K562 (cell line): Measurements from ENCODE around the gene ITGA6. TPM values are rescaled to one million over a fixed set of nuclear protein-coding genes. Genes with fewer than 3 reads are reported as not detected.

Experiments
- ATAC-seq: fragments of 200-7000 bp; cut with Tn5 transposase; 3 replicates; pipeline ENCODE4 v1.9.1; 2020; ENCODE audit warnings: moderate library complexity
- BruUV-seq: library from RNA; stranded (reverse); fragments of 400-500 nt; replicated peaks from 2 replicates; lab custom pipeline; 2021; lab: Mats Ljungman, UMichigan
- CTCF ChIA-PET: fragments of 300-600 bp; formaldehyde crosslinking; extraction: SDS; loops from one replicate; lab custom pipeline; 2021; ENCODE audit warnings: low intra/inter-chr PET ratio; lab: Yijun Ruan, JAX
- POLR2A ChIA-PET: fragments of 300-600, 350-650 bp; sonication (Branson Sonifier 250); formaldehyde crosslinking; extraction: SDS; loops from one replicate; lab custom pipeline; 2021; ENCODE audit warnings: antibody characterized with exemption, inconsistent platforms; lab: Yijun Ruan, JAX
- DNase-seq, 4 experiments: peaks; one replicate each; pipeline versions ENCODE4 v3.0.0 to v3.0.0-alpha.2; 2011 to 2018; ENCODE audit warnings: low spot score in 3 of 4, mixed read lengths in 3 of 4; ENCODE audit errors: extremely low read depth in 1 of 4
- FAIRE-seq: peaks from 2 replicates; lab custom pipeline; 2011; peaks lifted over from hg19 to GRCh38; lab: Jason Lieb, UNC
- H2AFZ ChIP-seq: 2 replicates; pipeline ENCODE4 v1.6.0; 2011; ENCODE audit warnings: low read depth, low read length, control low read depth, inconsistent platforms
- H3K27ac ChIP-seq: fragments of 200-600 bp; 3 replicates; pipeline ENCODE4 v1.8.0; 2011; ENCODE audit warnings: low read depth, mild to moderate bottlenecking, control low read depth, inconsistent platforms, low read length, moderate library complexity, mixed read lengths; ENCODE audit errors: extremely low read depth
- H3K27me3 ChIP-seq, 2 experiments: fragments of 300-600 bp in 1 of 2; 2 replicates in 1 of 2; 3 replicates in 1 of 2; pipeline versions ENCODE4 v1.6.0 to v1.8.0; 2011; ENCODE audit warnings: inconsistent platforms in 2 of 2, low read length in 2 of 2, mild to moderate bottlenecking in 1 of 2, mixed read lengths in 1 of 2, moderate library complexity in 1 of 2; ENCODE audit not compliant: control insufficient read depth in 2 of 2, insufficient read depth in 2 of 2
- H3K36me3 ChIP-seq: fragments of 300-600 bp; 3 replicates; pipeline ENCODE4 v1.8.0; 2011; ENCODE audit warnings: mild to moderate bottlenecking, low read length, inconsistent platforms; ENCODE audit not compliant: control insufficient read depth, insufficient read depth
- H3K4me1 ChIP-seq, 2 experiments: fragments of 200-600 bp in 1 of 2; replicated peaks in 1 of 2; 2 replicates in 1 of 2; 3 replicates in 1 of 2; pipeline versions ENCODE4 v1.5.1 to v1.8.0; 2011; ENCODE audit warnings: inconsistent platforms in 2 of 2, low read length in 2 of 2, mild to moderate bottlenecking in 1 of 2, mixed read lengths in 1 of 2, moderate library complexity in 1 of 2; ENCODE audit not compliant: control insufficient read depth in 2 of 2, insufficient read depth in 2 of 2
- H3K4me2 ChIP-seq: 2 replicates; pipeline ENCODE4 v1.6.1; 2011; ENCODE audit warnings: low read length, control low read depth, inconsistent platforms, mixed read lengths; ENCODE audit not compliant: insufficient read depth
- H3K4me3 ChIP-seq: fragments of 200-600 bp; sonication (generic), shearing (Covaris generic); 2 replicates; pipeline ENCODE4 v1.5.1; 2016; ENCODE audit warnings: control low read depth, inconsistent platforms
- H3K79me2 ChIP-seq: fragments of 200-600 bp; 3 replicates; pipeline ENCODE4 v1.8.0; 2011; ENCODE audit warnings: low read length, inconsistent platforms; ENCODE audit not compliant: control insufficient read depth, insufficient read depth
- H3K9ac ChIP-seq, 2 experiments: 2 replicates each; pipeline versions ENCODE4 v1.6.0 to v1.6.1; 2011; ENCODE audit warnings: low read depth in 2 of 2, low read length in 2 of 2, control low read depth in 1 of 2, inconsistent platforms in 1 of 2, mild to moderate bottlenecking in 1 of 2, mixed read lengths in 1 of 2; ENCODE audit not compliant: insufficient read depth in 1 of 2
- H3K9me1 ChIP-seq: one replicate; pipeline ENCODE4 v1.6.0; 2011; ENCODE audit warnings: inconsistent platforms, mild to moderate bottlenecking, low read length, moderate library complexity; ENCODE audit not compliant: control insufficient read depth, insufficient read depth
- H3K9me3 ChIP-seq: replicated peaks from 2 replicates; pipeline ENCODE4 v1.5.1; 2011; ENCODE audit warnings: low read depth, low read length, inconsistent platforms; ENCODE audit not compliant: control insufficient read depth, insufficient read depth
- H4K20me1 ChIP-seq: replicated peaks from 2 replicates; pipeline ENCODE4 v1.6.1; 2011; ENCODE audit warnings: low read length, inconsistent platforms, mixed read lengths; ENCODE audit not compliant: control insufficient read depth, insufficient read depth
- CBFA2T2 ChIP-seq: fragments of 450-650 bp; conservative IDR thresholded peaks from 2 replicates; pipeline ENCODE4 v1.6.1; 2017; ENCODE audit warnings: mild to moderate bottlenecking
- GTF2B ChIP-seq: IDR thresholded peaks from 2 replicates; pipeline ENCODE4 v1.6.1; 2011; ENCODE audit not compliant: insufficient read length; ENCODE audit errors: extremely low read depth
- MNT ChIP-seq, 2 experiments: fragments of 450-650 bp; conservative IDR thresholded peaks; 2 replicates each; pipeline ENCODE4 v1.6.1; 2017; ENCODE audit warnings: mild to moderate bottlenecking in 2 of 2, moderate library complexity in 2 of 2
- PHTF2 ChIP-seq: fragments of 250-450 bp; sonication (Bioruptor Pico); IDR thresholded peaks from 2 replicates; pipeline ENCODE4 v1.5.0; 2021; ENCODE audit warnings: mild to moderate bottlenecking
- PYGO2 ChIP-seq: fragments of 450-650 bp; IDR thresholded peaks from 2 replicates; pipeline ENCODE4 v1.6.1; 2016; ENCODE audit warnings: mild to moderate bottlenecking, missing genetic modification characterization, moderate library complexity, missing compliant biosample characterization
- TCFL5 ChIP-seq: fragments of 250-450 bp; sonication (Bioruptor Pico); conservative IDR thresholded peaks from 2 replicates; pipeline ENCODE4 v1.6.1; 2021; ENCODE audit warnings: mild to moderate bottlenecking, moderate library complexity, matching md5 sums
- ZNF445 ChIP-seq: fragments of 250-450 bp; sonication (Bioruptor Pico); IDR thresholded peaks from 2 replicates; pipeline ENCODE4 v1.4.0; 2020; ENCODE audit warnings: low read depth, mild to moderate bottlenecking, moderate library complexity
- WGBS: fragments of 100-300 bp; shearing (Covaris generic); methylation state at CpG from one replicate; pipeline ENCODE4 v1.1.6; 2016; ENCODE audit warnings: low coverage, mixed read lengths; ENCODE audit not compliant: insufficient coverage; ENCODE audit errors: missing lambda C conversion rate; 5-methylcytosine and 5-hydroxymethylcytosine counted together
- in situ Hi-C: fragments of 300-500 bp; cut with MboI; formaldehyde crosslinking; loops from 4 replicates; pipeline ENCODE4 v1.15.0; 2018; ENCODE audit warnings: inconsistent platforms, mixed read lengths
- intact Hi-C: fragments of 100-400 bp; cut with micrococcal nuclease; formaldehyde crosslinking; loops from 2 replicates; pipeline ENCODE4 v1.14.2; 2022
- polyA plus RNA-seq, 8 experiments: library from polyadenylated mRNA; depleted of rRNA in 4 of 8; stranded (reverse) in 5 of 8; unstranded in 3 of 8; fragments of >200 nt; fragmentation: Nextera tagmentation in 2 of 8; fragmentation: Illumina TruSeq in 1 of 8; extraction: Ambion mirVana in 2 of 8; extraction: Trizol in 1 of 8; gene quantifications; 2 replicates each; pipeline versions ENCODE4 v1.2.1 to v1.2.3, GENCODE V29; 2011 to 2014; ENCODE audit warnings: inconsistent platforms in 1 of 8, missing spikeins in 1 of 8
- total RNA-seq, 7 experiments: library from RNA; depleted of rRNA in 6 of 7; stranded (reverse); fragments of >200 nt in 6 of 7; fragmentation: Illumina TruSeq in 2 of 7; extraction: Trizol in 2 of 7; gene quantifications; 2 replicates each; pipeline versions ENCODE4 v1.2.1 to v1.2.3, GENCODE V29; 2011 to 2021; ENCODE audit warnings: low replicate concordance in 1 of 7

Gene ITGA6
- total and polyA plus RNA-seq, 9 of the 15 experiments (the other 6 are each of a cell fraction or from before 2014, with no cell fraction given), result 0.01 to 0.29 (median 0.05) TPM; not detected in 5

- Histone ChIP-seq H3K4me2 (no peak overlapping the region), H3K9ac (no peak overlapping the region), H3K9me3 (no peaks in the 10 kb centered on the region), H3K79me2 (no peaks in the 10 kb centered on the region), H3K27ac (no peak overlapping the region), H3K9me1 (no peaks in the 10 kb centered on the region), H4K20me1 (no peaks in the 10 kb centered on the region), H3K27me3 (peaks cover 18 to 27% of the 10 kb centered on the region in 2 experiments), H3K4me1 (peaks cover 0 to 12% of the 10 kb centered on the region in 2 experiments; a peak in 2 of 5 replicates), H3K36me3 (no peaks in the 10 kb centered on the region), H3K4me3 (no peak overlapping the region), H2AFZ (no peak overlapping the region)
- POLR2A ChIA-PET, result interaction anchor here (0.5 to 1.8 kb wide), 4 partner anchors 9 to 103 kb away, joined by 3 to 4 read pairs (median 4); no protein-coding TSS in a partner anchor
- intact Hi-C loops (no loop called here), in situ Hi-C loops (no loop called here)
- ATAC-seq, result no peak
- TF ChIP-seq ZNF445 (CRISPR knock-in tag), result no peak
- no peak for TF ChIP-seq TCFL5 (CRISPR knock-in tag)
- TF ChIP-seq MNT (conservative IDR thresholded peaks at IDR 0.05), result no peak
- TF ChIP-seq PHTF2, result no peak
- TF ChIP-seq PYGO2 (tag), result no peak
- TF ChIP-seq CBFA2T2, result no peak
- no peak for TF ChIP-seq GTF2B
- BruUV-seq, result no TSS peak
- FAIRE-seq, result no peak
- CTCF ChIA-PET, result no interaction called here
- DNase-seq, result no peak
- WGBS, result under 1% methylated on average over 6 of the region's 6 CpGs
Measured at GRCh38 chr2:172423160-172423559, 4.2 kb upstream of the ITGA6 start.
